GM12872 (cell line): Measurements from ENCODE around the gene APEX1.

Experiments
- CTCF ChIP-seq: IDR thresholded peaks from 3 replicates; pipeline ENCODE4 v1.5.1; 2011; ENCODE audit warnings: low read depth, mild to moderate bottlenecking, low read length, moderate library complexity; ENCODE audit not compliant: insufficient read depth

Gene APEX1

GRCh38 chr14:20460458-20461224, 5.6 kb downstream of the APEX1 start:
- no peak for TF ChIP-seq CTCF

- TF ChIP-seq CTCF, result no peak
These were observed 6.5 kb downstream of the APEX1 start, which contains the start of gene PIP4P1 for GRCh38 chr14:20461225-20462141. TSS of gene PIP4P1 (minus strand) at chr14:20461434. CDS start at chr14:20461325, 109 bp downstream.

GRCh38 chr14:20468764-20469241, 13.8 kb downstream of the APEX1 start:
- TF ChIP-seq CTCF, result no peak

- TF ChIP-seq CTCF, result no peak
These were observed 14.3 kb downstream of the APEX1 start, which contains the start of gene PNP for GRCh38 chr14:20469242-20469889. TSS of gene PNP (plus strand) at chr14:20469406. CDS start at chr14:20469525, 119 bp downstream.

GRCh38 chr14:20469890-20470602, 15.0 kb downstream of the APEX1 start:
- no peak for TF ChIP-seq CTCF

GRCh38 chr14:20470603-20470901, 15.5 kb downstream of the APEX1 start:
- TF ChIP-seq CTCF, result no peak
